HG02588 (cell line): ENCODE results near the gene MAST4.

Experiments used
- ATAC-seq: cut with Tn5 transposase; IDR thresholded peaks from one replicate; pipeline ENCODE4 v1.9.1; 2021; ENCODE audit warnings: mild to moderate bottlenecking, moderate library complexity; ENCODE audit not compliant: unreplicated experiment

MAST4 gene

DNA sequence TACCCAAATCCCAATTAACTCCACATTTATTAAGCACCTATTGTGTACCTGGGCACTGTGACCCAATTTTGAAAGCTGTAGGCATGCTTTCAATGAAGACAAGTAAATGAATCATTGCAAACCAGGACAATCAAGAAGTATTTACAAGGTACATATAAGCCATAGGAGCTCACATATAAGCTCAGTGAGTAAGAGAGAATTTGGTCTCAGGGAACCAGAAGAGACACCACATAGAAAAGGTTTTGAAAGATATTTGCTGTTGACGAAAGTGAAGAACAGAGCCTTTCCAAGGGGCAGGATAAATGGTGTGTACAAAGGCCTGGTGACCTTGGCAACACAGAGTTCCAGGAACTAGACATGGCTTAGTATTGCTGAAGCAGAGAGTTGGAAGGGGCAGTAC lies 412.8 kb downstream of the MAST4 start:
- no peak for ATAC-seq

DNA sequence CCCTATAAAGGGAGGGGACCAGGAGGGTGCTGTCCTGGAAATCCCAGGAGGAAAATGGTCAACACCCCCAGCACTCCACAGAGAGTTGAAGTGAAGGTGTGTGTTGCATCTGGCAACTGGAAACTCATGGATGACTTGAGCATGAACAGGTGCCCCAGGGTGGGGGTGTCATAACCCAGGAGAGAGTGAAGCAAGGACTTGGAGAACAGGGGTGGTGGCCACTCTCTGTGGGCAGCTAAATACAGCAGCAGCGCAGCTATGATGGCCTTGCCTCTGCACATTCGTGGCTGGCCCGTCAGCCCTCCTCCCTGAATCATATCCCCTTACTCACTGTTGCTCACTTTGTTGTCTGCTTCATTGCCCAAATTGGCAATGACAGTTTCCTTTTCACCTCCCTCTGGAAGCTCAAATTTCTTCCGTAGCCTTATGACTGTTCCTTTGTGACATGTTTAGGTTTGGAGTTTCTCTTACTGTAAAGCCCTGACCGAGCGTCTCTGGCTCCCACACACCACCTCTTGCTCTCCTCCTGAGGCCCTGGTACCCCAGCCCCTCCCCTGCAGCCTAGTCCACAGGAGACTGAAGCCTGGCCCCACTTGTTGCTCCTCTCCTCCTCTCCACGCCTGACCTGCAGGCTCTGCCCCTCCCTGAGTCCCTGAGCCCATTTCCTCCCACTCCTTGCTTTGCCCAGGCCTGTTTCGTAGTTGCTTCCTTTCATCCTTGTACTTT lies 414.7 kb downstream of the MAST4 start:
- ATAC-seq: no peak

DNA sequence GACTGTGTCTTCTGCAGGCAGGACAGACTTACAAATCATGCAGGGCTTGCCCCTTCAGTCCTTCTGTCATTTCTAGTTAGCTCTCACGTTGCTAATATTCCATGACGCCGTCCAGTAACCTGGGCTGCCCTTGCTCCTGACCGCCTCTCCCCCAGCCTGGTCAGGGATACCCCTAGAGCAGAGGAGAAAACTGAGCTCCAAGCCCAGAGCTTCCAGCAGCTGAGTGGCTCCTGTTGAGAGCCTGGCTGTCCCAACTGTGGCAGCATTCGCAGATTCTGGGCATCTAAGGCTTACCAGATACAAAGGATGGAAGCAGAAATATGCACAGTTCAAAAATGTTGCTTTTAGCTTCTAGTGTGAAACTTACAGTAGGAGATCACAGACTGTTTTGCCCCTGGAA lies 415.2 kb downstream of the MAST4 start:
- ATAC-seq: no peak

DNA sequence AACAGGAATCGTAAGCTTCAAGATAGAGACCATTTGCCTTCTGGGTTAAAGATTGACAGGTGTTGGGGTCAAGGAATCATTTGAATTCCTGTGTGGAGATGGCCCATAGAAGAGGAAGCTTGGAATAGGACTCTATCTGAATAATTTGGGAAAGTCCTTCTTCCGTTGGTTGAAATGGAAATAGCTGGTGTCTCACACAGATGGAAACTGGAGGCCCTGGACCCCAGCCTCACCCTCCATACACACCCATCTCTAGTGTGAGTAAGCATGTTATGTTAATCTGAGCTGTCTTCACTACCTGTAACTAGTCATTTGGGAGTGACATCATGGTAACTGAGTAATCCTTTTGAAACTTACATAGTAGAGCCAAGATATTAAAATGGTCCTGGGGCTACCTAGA lies 416.0 kb downstream of the MAST4 start:
- ATAC-seq: no peak

DNA sequence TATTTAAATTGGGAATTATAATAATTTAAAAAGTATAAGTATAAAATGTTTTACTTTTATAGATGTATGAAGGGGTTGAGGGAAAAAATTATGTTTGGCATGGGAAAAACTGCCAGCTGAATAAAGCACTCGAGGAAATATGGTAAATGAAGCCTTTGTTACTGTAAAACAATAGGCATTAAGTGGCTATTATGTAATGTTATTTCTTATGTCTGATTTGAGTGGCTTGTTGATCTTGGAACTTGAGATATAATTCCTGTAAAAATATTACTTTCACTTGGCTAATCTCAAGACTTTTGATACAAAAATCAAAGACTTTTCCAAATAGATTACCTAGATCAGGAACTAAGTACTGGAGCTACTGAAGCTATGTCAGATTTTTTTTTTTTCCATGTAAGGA lies 417.5 kb downstream of the MAST4 start:
- no peak for ATAC-seq

DNA sequence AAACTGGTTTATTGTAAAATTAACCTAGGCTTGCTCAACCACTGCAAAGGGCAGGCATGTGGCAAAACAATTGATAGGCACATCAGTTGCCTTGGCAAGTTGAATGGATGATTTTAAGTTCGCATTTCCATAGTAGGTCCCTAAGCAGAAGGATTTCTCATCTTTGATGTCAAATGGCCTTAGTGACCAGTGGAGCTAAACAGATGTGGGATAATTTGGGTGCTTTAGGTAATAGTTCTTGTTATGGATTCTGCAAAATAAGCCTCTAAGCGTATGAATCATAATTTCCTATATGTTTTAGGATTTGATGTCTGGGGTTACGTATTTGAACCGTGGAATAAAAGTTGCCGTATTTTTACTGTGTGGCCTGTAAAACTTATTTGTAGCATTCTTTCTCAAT lies 418.0 kb downstream of the MAST4 start:
- no peak for ATAC-seq

DNA sequence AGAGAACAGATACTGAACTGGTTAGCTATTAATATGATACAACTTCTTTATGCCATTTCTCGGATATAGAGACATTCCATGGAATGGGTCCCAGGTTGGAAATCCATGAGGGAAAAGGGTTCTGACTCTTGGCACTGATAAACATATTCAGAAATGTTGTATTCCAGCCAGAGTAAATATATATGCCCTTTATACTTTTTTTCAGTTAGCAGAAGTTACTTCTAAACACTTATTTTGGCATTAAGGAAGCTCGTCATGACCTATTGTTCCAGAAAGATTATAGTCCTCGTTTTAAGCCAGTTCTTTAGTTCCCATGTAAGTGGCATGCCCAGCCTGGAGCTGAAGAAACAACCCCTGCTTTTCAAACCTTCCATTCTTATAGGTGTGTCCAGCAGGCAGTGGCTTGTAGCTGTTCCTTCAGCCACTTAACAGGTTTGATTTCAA lies 418.8 kb downstream of the MAST4 start:
- no peak for ATAC-seq

DNA sequence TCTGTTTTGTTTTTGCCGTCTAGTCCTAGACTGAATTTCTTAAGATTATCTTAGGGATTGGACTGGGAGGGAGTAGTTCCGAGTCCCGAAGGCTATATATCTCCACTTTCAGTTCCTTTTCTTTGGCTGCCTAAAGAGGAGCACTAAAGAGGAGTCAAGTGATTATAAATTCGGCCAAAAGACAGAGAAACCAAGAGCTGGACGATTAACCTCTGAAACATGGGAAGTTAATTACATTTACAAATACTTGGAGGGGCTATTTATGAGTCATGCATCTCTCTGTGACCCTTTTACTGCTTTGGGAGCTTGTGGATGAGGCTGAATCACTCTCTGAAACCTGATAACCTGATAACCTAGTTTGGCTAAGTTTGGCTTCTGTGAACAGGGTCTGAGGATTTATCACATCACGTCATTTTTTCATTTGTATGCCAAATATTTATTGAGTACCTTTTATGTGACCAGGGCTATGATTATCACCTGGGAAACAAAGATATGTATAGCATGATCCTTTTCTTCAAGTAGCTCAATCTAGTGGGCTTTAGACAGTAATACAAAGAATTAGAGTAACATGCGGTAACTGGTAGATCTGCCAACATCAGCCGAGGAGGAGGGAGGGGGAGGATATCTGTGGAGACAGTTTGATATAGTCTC lies 419.5 kb downstream of the MAST4 start:
- no peak for ATAC-seq

DNA sequence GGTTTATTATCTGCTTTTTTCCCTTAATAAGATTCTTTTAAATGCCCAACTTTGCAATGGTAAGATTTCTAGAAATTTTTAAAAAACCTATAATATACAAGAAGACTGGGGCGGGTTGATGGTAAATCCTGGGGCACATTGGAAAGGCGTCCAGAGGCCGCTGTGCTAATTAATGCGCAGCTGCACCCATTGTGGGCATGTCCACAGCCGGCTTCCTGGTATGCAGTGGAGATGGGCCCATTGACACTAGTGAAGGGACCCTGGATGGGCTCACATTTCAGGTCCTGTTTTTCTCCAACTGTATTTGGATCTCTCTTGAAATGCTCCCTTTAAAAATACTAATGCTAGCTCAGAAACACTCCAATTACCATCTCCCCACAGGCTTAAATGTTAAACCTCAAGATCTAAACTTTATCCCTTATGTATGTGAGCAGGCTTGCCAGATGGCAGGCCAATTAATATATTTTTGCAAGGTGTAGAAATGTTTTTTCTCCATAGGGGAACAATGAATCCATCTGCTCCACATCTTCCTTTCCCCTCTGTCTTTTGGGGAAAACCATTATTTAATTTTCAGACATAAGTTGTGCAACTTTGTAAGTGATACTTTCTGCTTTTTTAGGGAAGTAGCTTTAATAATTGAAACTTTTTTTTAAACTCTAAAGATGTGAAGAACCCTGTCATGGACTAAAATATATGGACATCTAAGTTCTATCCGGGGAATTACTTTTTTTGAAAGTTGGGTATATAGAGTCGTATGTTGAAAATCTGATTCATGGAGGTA lies 423.1 kb downstream of the MAST4 start:
- ATAC-seq: no peak

DNA sequence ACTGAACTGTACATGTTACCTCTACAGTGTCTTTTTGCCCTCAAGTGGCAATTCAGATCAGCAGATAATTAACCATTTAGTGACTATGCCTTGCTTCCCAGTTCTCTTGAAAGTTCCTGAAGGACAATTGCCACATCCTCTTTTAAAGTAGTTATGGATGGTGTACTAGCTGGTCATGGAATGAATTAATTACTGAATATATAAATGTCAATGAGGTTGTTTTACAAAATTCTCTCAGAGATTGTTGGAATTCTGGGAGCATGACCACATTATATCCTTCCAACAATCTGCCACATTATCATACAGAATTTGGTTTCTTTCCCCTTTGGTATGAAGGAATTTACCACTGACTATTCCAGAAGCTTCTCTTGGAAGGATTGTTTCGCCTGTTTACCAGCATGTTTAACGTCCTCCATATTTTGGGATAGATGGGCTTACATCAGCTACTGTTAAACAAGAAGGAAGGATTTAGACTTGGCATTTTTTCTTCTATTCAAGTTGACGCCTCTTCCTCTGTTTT lies 424.0 kb downstream of the MAST4 start:
- ATAC-seq: no peak

DNA sequence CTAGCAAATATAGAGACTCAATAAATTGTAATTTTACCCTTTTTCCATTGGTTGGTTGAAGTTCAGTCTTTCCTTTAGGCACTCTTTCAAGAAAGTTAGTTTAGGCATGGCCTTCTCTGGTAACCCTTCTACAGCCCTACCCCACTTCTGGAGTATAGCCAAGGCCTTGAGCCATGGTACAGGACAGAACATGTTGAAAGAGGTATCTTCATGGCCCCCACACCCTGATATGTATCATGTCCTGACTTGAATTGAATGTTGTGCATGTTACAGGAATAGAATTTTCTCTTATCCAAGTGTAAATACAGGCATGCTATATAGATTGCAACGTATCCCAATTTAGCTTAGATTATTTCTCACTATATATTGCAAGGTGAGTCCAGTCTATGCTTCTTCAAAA lies 424.8 kb downstream of the MAST4 start:
- no peak for ATAC-seq

DNA sequence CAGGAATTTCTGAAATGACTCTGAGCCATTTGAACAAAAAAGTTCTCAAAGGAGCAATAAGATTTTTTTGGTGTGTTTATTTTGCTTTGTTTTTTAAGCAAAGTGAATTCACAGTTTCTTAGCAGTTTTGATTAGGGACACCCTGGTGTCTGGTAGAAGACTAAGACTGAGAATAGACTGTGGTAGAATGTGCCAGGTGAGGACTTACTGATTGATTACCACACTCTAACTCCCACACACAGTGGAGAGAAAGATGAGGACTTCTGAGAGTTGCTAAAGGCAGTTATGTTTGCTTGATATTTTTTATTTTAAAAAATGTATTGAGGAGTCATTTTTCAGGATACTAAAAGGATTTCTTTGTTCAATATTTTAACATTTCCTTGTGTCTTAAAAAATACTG lies 425.3 kb downstream of the MAST4 start:
- ATAC-seq: peak; percentile 57

DNA sequence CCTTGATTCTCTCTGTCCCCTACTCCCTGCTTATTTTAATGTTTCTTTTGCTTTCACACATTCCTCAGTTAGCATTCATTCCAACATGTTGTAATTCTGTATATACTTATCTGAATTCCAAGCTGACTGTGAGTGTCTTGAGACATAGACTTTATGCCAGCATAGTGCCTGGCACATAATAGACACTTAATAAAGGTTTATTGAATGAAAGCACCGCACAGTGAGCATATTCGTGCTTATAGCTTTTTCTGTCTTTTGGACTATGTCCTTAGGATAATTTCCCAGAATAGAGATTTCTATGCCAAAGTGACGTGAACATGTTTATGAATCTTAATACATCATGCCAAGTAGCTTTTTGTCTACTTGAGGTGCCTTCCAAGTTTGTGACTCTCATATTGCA lies 425.8 kb downstream of the MAST4 start:
- no peak for ATAC-seq

DNA sequence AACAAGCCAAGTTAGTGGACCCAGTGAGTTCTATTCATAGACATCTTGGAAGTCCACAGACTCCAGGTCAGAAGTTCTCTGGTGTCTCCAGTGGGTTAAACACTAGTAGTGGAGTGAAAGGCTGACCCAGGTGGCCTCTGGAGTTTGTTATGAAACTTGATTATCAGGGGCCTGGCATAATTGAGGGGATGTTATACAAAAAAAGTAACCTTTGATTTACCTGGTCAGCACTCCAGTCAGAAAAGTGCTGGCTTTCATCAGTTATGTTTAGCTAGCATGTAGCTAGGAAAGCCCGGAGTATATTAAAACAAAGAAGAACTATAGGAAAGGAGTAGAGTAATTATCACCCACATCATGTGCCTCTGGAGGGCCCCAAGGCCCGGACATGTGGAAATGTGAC lies 429.3 kb downstream of the MAST4 start:
- no peak for ATAC-seq

DNA sequence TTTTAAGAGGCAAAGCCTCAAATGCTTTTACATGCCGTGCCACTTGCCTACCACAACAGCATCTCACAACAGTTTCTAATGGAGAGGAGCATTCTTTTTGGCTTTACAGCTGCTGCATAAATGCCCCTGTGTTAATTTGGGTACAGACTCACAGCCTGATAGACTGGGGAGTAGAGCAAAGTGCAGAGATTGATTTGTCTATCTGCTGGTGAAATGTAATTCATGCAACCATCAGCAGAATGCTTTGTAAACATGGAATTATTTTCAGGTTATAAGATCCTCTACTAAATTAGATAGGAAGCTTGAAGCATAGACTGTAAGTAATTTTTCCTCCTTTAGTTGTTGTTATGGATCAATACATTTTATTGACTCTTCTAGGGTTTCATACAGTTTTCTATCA lies 430.1 kb downstream of the MAST4 start:
- no peak for ATAC-seq

DNA sequence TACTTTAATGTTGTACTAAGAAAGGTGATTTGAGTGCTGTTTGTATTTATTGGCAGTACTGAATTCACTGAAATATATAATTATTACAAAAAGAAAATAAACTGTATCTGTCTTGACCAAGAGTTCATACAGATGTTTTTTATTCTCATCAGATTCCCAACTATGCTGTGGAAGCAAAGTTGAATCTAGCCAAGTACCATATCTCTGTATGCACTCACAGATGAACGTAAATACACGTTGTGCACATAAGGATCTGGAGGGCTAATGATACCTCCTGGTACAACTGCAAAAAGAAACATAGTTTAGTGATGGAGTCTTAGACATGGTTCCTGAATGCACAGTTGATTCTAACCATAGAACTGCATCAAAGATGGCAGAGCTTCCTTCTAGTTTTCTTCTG lies 431.0 kb downstream of the MAST4 start:
- no peak for ATAC-seq

DNA sequence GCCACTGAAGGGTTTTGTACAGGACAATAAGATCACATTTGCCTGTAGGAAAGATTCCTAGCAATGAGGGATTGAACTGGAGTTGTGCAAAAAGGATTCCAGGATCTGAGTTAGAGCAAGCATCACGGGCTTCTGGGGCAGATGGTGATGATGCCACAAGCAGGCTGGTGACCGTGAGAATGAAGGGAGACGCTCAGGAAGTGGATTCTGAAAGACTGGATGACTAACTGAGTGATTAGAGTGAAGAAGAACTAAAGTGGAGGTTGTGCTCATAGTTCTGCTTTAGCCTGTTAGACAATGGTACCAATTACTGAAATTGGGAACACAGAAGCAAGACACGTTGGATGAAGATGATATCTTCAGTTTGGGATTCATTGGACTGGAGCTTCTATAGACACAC lies 432.2 kb downstream of the MAST4 start:
- ATAC-seq: no peak

DNA sequence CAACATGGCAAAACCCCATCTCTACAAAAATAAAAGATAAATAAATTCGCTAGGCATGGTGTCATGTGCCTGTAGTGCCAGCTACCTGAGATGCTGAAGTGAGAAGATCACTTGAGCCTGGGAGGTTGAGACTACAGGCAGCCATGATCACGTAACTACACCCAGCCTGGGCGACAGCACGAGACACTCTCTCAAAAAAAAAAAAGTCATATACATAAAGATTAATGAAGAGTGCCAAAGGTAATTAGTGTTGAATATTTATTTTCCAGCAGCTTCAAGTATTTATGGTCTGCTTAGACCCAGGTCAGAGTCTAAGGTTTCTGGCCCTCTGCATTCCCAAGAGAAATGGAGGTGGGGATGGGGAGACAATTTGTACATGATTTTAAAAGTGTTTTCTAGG lies 432.7 kb downstream of the MAST4 start:
- no peak for ATAC-seq

DNA sequence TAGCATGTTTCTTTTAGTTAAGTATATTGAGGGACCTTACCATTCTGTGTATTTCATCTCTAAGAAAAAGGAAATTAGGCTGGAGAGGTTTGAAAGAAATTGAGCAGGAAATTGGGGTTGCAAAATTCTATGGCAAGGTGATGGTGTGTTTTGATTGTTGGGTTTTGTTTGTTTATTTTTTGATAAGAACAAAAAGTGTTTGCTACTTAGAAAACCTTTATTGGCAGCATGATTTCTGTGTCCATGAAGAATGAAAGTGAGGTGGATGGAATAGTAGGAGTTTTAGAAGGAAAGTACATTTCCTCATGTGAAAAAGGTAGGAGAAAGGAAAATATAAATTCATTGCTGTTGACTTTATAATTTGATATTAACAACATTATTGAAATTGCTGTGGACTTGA lies 433.3 kb downstream of the MAST4 start:
- ATAC-seq: no peak

DNA sequence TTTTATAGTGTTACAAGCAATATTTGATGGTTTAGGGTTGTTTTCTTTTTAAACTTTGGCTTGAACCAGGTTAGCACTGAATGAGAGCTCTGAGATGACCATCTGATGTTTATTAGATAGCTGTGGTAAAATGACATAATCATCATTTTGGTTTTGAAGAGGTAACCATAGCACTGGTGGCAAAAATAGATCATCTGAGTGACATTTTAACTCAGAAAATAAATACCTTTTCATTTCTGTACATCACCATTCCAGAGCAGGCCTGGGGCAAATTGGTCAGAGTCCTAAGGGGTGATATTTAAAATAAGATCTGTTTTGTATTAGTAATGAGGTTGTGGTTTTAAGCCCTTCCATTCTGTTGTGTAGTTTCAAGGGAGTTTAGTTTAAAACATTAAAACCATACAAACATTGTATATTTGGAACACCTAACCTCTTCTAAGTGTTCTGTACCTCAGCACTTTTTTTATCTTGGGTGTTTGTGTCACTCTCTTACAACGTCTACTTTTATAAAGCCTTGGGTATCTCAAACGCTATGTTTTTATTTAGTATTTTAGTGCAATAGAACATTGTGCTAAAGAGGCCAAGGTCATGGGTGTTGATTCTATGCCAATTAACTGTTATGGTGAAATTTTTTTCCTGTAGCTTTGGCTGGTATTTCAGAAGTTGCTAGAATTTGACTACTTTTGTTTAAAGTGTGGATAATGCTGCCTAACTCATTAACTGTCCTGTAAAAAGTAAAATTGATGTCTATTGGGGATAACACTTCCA lies 434.3 kb downstream of the MAST4 start:
- no peak for ATAC-seq

DNA sequence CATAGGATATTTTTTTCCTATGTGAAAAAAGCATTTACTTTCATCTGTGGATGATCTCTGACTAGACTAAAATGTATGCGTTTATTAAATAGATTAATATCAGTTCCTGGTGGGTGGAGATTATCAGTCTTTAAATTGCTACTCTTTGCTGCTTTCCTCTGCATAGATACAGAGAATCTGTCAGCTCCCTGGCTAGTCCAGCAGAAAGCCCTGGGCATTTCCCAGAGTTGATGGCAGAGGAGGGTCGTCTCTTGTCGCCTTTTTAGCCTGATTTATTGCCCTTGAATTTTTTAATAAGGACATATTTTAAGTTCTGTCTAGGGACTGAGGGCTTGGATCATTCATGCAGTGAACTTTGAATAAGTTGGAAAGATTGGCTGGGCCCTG lies 434.9 kb downstream of the MAST4 start:
- no peak for ATAC-seq
